Ishikawa (cell line): Measurements from ENCODE around the gene CRTC3.

Source experiments
- CEBPB ChIP-seq: IDR thresholded peaks from 2 replicates; pipeline ENCODE4 v1.6.1; 2012
- CREB1 ChIP-seq: IDR thresholded peaks from 2 replicates; pipeline ENCODE4 v1.6.1; 2012; ENCODE audit warnings: low read depth
- EGR1 ChIP-seq: IDR thresholded peaks from 2 replicates; pipeline ENCODE4 v1.6.1; 2012
- EP300 ChIP-seq: IDR thresholded peaks from 2 replicates; pipeline ENCODE4 v1.6.1; 2012; ENCODE audit warnings: borderline replicate concordance
- FOXM1 ChIP-seq: IDR thresholded peaks from 2 replicates; pipeline ENCODE4 v1.6.1; 2012; ENCODE audit warnings: low read depth, borderline replicate concordance
- NFIC ChIP-seq: IDR thresholded peaks from 2 replicates; pipeline ENCODE4 v1.6.1; 2012
- RAD21 ChIP-seq: IDR thresholded peaks from 2 replicates; pipeline ENCODE4 v1.6.1; 2012; ENCODE audit warnings: low read depth
- TAF1 ChIP-seq: IDR thresholded peaks from 2 replicates; pipeline ENCODE4 v1.6.1; 2012; ENCODE audit warnings: low read depth, mild to moderate bottlenecking
- TCF12 ChIP-seq: IDR thresholded peaks from 2 replicates; pipeline ENCODE4 v1.6.1; 2012; ENCODE audit warnings: low read depth
- TEAD4 ChIP-seq: IDR thresholded peaks from 2 replicates; pipeline ENCODE4 v1.6.1; 2012
- YY1 ChIP-seq: IDR thresholded peaks from 2 replicates; pipeline ENCODE4 v1.6.1; 2012; ENCODE audit warnings: low read depth
- ZBTB7A ChIP-seq: IDR thresholded peaks from 2 replicates; pipeline ENCODE4 v1.6.1; 2012; ENCODE audit warnings: low read depth
- TF ChIP-seq, protein P1 (sequence below): IDR thresholded peaks from 2 replicates; pipeline ENCODE4 v1.6.1; 2012; ENCODE audit warnings: low read depth, mild to moderate bottlenecking
- TF ChIP-seq, protein P2 (sequence below): IDR thresholded peaks from 2 replicates; pipeline ENCODE4 v1.6.1; 2012
- TF ChIP-seq, protein P3 (sequence below): IDR thresholded peaks from 2 replicates; pipeline ENCODE4 v1.6.1; 2012

CRTC3 gene

DNA sequence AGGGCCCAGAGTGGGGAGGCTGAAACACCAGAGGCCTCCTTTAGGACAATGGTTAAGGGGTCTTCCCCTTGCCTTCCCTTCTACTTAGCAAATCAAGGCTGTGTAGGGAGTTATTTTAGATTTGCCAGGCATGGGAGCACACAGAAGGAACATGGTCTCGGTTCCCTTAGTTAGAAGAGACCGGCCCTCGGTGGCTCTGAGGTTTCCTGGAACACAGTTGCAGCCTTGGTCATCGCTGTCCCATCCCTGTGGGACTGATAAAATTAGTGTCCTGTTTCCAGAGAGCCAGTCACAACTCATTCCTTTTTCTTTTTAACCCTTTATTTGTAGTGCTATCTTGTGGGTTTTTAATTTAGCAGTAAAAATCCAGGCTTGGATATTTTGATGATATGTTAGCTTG, 81.4 kb downstream of the CRTC3 start:
- TF ChIP-seq TCF12 (no peak), TEAD4 (no peak), EGR1 (no peak), RAD21 (no peak), CREB1 (no peak), ZBTB7A (no peak)
- TF ChIP-seq, protein P1, sequence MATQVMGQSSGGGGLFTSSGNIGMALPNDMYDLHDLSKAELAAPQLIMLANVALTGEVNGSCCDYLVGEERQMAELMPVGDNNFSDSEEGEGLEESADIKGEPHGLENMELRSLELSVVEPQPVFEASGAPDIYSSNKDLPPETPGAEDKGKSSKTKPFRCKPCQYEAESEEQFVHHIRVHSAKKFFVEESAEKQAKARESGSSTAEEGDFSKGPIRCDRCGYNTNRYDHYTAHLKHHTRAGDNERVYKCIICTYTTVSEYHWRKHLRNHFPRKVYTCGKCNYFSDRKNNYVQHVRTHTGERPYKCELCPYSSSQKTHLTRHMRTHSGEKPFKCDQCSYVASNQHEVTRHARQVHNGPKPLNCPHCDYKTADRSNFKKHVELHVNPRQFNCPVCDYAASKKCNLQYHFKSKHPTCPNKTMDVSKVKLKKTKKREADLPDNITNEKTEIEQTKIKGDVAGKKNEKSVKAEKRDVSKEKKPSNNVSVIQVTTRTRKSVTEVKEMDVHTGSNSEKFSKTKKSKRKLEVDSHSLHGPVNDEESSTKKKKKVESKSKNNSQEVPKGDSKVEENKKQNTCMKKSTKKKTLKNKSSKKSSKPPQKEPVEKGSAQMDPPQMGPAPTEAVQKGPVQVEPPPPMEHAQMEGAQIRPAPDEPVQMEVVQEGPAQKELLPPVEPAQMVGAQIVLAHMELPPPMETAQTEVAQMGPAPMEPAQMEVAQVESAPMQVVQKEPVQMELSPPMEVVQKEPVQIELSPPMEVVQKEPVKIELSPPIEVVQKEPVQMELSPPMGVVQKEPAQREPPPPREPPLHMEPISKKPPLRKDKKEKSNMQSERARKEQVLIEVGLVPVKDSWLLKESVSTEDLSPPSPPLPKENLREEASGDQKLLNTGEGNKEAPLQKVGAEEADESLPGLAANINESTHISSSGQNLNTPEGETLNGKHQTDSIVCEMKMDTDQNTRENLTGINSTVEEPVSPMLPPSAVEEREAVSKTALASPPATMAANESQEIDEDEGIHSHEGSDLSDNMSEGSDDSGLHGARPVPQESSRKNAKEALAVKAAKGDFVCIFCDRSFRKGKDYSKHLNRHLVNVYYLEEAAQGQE = no peak
- TF ChIP-seq, protein P2, sequence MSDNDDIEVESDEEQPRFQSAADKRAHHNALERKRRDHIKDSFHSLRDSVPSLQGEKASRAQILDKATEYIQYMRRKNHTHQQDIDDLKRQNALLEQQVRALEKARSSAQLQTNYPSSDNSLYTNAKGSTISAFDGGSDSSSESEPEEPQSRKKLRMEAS = no peak
- TF ChIP-seq, protein P3, sequence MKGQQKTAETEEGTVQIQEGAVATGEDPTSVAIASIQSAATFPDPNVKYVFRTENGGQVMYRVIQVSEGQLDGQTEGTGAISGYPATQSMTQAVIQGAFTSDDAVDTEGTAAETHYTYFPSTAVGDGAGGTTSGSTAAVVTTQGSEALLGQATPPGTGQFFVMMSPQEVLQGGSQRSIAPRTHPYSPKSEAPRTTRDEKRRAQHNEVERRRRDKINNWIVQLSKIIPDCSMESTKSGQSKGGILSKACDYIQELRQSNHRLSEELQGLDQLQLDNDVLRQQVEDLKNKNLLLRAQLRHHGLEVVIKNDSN = no peak

DNA sequence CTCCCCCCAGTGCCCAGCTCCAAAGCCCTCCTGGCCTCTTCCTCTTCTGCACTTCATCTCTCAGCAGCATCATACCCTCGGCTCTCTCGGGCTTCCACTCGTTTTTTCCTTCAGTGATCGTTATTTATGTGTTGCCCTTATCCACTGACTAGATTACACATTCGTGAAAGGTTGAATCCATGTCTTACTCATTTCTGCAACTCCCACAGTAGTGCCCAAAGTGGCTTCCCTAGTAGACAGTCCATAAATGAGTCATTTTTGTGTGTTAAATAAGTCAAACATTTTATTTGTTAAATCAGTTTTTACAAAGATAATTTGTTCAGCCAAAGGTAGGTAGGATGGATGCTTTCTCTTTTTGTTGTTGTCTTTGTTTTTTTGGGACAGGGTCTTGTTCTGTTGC, 87.4 kb downstream of the CRTC3 start:
- TF ChIP-seq, protein P2 = no peak
- TF ChIP-seq TCF12 (no peak), TEAD4 (no peak), FOXM1 (no peak), YY1 (no peak), RAD21 (no peak)

DNA sequence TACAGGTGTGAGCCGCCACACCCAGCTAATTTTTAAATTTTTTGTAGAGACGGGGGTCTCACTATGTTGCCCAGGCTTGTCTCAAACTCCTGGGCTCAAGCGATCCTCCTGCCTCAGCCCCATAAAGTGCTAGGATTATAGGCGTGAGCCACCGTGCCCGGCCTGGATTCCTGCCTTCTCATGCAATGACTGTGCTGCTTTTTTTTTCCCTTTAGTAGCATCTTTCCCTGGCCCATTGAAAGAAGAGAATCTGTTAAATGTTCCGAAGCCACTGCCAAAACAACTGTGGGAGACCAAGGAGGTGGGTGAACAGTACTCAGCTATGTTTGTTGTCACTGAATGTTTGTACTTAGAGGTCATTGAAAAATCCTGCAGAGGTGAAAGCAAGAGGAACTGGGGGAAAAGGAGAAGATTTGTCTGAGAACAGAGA, 88.0 kb downstream of the CRTC3 start:
- TF ChIP-seq TAF1 = no peak
- TF ChIP-seq, protein P3 = no peak

DNA sequence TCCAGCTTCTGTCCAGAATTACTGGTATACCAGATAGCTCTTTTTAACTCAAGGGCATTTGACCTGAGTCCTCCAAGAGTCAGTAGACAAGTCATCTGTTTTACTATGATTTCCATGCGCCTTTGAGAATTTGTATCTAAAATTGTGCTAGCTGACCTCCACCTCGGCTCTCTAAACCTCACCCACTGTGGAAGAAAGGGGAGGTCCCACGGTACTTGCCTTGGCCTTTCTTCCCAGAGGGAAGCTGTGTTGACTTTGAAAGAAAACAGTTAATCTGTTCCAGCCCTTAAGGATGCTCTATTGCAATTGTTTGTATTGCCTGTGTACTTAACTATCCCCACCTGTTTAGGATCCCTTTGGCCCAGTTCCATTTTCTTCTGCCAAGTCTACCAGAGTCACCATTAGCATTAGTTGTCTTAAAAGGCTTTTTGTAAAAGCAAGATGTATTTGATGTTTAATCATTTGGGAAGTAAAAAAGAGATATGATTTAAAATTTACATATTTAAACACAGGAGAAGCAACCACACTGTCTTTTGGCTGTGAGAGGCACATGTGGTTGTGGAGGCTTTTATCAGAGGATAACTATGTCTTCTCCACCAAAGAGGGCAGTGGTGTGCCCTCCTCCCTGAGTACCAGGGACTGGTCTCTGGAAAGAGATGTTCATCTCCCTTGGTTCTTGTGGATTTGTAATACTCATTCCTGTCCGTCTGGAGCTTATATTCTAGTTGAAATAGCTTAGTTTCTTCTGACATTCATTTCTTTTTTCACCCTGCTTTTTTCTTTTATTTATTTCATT, 88.8 kb downstream of the CRTC3 start:
- TF ChIP-seq TEAD4 = no peak
- TF ChIP-seq, protein P1 = no peak
- no peak for TF ChIP-seq CEBPB
- TF ChIP-seq FOXM1 = no peak
- TF ChIP-seq YY1 = no peak
- no peak for TF ChIP-seq NFIC

DNA sequence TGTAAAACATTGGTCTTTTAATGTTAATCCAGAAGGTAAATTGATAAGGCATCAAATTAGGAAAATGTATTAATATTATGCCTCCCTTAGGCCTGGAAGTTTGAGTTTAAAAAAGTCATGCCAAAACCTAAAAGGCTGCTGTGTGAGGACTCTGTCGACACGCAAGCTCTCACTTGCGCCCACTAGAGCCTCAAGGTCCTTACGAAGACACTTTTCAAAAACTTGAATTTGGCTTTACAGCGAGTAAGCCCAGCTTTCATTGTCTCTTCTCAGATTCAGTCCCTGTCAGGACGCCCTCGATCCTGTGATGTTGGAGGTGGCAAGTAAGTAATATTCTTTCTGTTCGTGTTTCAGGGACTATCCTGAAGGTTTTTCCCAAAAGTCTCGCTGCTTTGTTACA, 89.7 kb downstream of the CRTC3 start:
- TF ChIP-seq EGR1 (no peak), RAD21 (no peak), TCF12 (no peak), TAF1 (no peak), EP300 (no peak), TEAD4 (no peak), CEBPB (no peak), ZBTB7A (no peak), CREB1 (no peak)
- TF ChIP-seq, protein P3 = no peak
- TF ChIP-seq, protein P2 = no peak

DNA sequence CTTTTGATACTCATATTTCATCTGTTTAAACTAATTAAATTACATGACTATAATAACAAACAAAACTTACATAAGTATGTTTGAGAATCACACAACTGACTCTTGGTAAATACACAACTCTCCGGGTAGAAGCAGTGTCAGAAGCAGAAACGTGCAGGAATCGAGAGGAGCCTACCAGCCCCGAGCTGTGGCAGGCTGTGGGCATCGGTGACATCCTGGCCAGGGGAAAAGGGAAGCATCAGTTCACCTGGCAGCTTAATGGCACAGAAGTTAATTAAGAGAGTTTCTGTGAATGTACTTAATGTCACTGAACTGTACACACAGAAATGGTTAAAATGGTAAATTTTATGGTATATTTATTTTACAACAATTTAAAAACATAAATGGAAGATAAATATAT, 90.2 kb downstream of the CRTC3 start:
- TF ChIP-seq EGR1 = no peak
- no peak for TF ChIP-seq CEBPB
- TF ChIP-seq, protein P1 = no peak
